Measurements from ENCODE around the gene C1QTNF1. TPM values are rescaled to one million over a fixed set of nuclear protein-coding genes. Genes with fewer than 3 reads are reported as not detected.

Gene C1QTNF1
- total RNA-seq, 3 donors from 2014 or later (not counting 1 experiment from before 2014, with no cell fraction given) = 0.20 to 0.28 TPM; not detected in 1

GRCh38 chr17:79043191-79043930 is 19.4 kb downstream of the C1QTNF1 start:
- no peak overlapping the region for H3K27ac Mint-ChIP-seq
- H3K4me1 ChIP-seq (ENCODE audit: control insufficient read depth, insufficient read depth, low read length) = no peaks in the 10 kb centered on the region

DNA sequence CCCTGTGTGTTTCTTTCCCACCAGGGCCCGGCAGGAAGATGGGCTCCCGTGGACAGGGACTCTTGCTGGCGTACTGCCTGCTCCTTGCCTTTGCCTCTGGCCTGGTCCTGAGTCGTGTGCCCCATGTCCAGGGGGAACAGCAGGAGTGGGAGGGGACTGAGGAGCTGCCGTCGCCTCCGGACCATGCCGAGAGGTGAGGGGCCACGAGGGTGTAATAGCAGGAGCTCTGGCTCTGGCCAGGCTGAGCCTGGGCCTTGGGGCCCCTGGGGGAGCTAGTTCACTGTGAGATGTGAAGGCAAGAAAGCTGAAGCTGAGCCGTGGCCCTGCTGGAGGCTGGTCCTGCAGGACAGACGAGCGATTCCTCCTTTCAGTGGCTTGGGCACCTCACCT is 20.0 kb downstream of the C1QTNF1 start:
- Histone ChIP-seq H3K27me3 (ENCODE audit: control insufficient read depth, insufficient read depth, low read length) (peaks cover 5% of the 10 kb centered on the region), H3K36me3 (ENCODE audit: control insufficient read depth, insufficient read depth, low read length) (no peaks in the 10 kb centered on the region), H3K9me3 (ENCODE audit: control insufficient read depth, insufficient read depth, low read length) (no peaks in the 10 kb centered on the region), H3K4me1 (ENCODE audit: control insufficient read depth, insufficient read depth, low read length) (no peaks in the 10 kb centered on the region), H3K27ac (ENCODE audit: low read length) (no peak overlapping the region), H3K4me3 (ENCODE audit: low read length) (no peak overlapping the region)
- no peak for TF ChIP-seq CTCF (IDR thresholded peaks at IDR 0.05)
- 86% methylated on average over 12 of the region's 12 CpGs for WGBS (ENCODE audit: insufficient coverage)
- H3K4me1 Mint-ChIP-seq = peaks cover 0 to 10% of the 10 kb centered on the region in 2 donors
- no peaks in the 10 kb centered on the region for H3K9me3 Mint-ChIP-seq
- peaks cover 7 to 15% of the 10 kb centered on the region in 2 donors for H3K27me3 Mint-ChIP-seq (ENCODE audit: low read depth in 2 of 2)
- no peak overlapping the region for H3K27ac Mint-ChIP-seq
- ATAC-seq (no peak), DNase-seq (no peak)
- no peak overlapping the region for H3K4me3 Mint-ChIP-seq
- H3K36me3 Mint-ChIP-seq = no peaks in the 10 kb centered on the region
- intact Hi-C loops (cut with micrococcal nuclease) = no loop called here

More at GRCh38 chr17:79043191-79043930, 19.4 kb downstream of the C1QTNF1 start:
- no peak for DNase-seq
- H3K36me3 ChIP-seq (ENCODE audit: control insufficient read depth, insufficient read depth, low read length) = no peaks in the 10 kb centered on the region
- no peaks in the 10 kb centered on the region for H3K36me3 Mint-ChIP-seq
- peaks cover 0 to 10% of the 10 kb centered on the region in 2 donors for H3K4me1 Mint-ChIP-seq
- no peak for ATAC-seq
- no peak overlapping the region for H3K4me3 Mint-ChIP-seq
- no peaks in the 10 kb centered on the region for H3K9me3 ChIP-seq (ENCODE audit: control insufficient read depth, insufficient read depth, low read length)
- no peak overlapping the region for H3K27ac ChIP-seq (ENCODE audit: low read length)
- H3K27me3 ChIP-seq (ENCODE audit: control insufficient read depth, insufficient read depth, low read length) = peaks cover 5% of the 10 kb centered on the region
- H3K4me3 ChIP-seq (ENCODE audit: low read length) = no peak overlapping the region
- TF ChIP-seq CTCF (IDR thresholded peaks at IDR 0.05) = no peak
- 95% methylated on average over 10 of the region's 10 CpGs for WGBS (ENCODE audit: insufficient coverage)
- peaks cover 7 to 15% of the 10 kb centered on the region in 2 donors for H3K27me3 Mint-ChIP-seq (ENCODE audit: low read depth in 2 of 2)
- intact Hi-C loops (cut with micrococcal nuclease) = no loop called here
- H3K9me3 Mint-ChIP-seq = no peaks in the 10 kb centered on the region

DNA sequence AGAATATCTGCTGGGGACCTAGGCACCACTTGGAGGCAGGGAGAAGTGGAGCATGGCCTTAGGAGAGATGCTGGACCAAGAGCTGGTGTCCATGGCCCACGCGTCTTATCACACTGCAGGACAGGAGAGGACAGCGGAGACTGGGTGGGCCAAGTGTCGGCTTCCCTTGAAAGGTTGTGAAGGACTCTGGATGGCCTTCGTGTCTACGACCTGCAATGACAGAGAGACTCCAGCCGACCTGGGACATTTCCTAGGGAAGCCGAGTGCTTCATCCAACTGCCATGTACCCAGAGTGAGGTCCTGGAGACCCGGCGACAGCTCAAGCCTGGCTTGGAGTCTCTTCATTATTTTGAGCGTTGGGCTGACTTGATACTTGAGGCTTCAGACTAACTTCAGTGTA is 20.5 kb downstream of the C1QTNF1 start:
- Histone ChIP-seq H3K27ac (ENCODE audit: low read length) (no peak overlapping the region), H3K4me3 (ENCODE audit: low read length) (no peak overlapping the region), H3K4me1 (ENCODE audit: control insufficient read depth, insufficient read depth, low read length) (no peaks in the 10 kb centered on the region), H3K9me3 (ENCODE audit: control insufficient read depth, insufficient read depth, low read length) (no peaks in the 10 kb centered on the region), H3K27me3 (ENCODE audit: control insufficient read depth, insufficient read depth, low read length) (peaks cover 5% of the 10 kb centered on the region), H3K36me3 (ENCODE audit: control insufficient read depth, insufficient read depth, low read length) (no peaks in the 10 kb centered on the region)
- H3K27me3 Mint-ChIP-seq (ENCODE audit: low read depth in 2 of 2) = peaks cover 7 to 15% of the 10 kb centered on the region in 2 donors
- no peak for TF ChIP-seq CTCF (IDR thresholded peaks at IDR 0.05)
- H3K4me1 Mint-ChIP-seq = peaks cover 0 to 10% of the 10 kb centered on the region in 2 donors
- no peak for ATAC-seq
- no peak for DNase-seq
- H3K27ac Mint-ChIP-seq = no peak overlapping the region
- H3K36me3 Mint-ChIP-seq = no peaks in the 10 kb centered on the region
- intact Hi-C loops (cut with micrococcal nuclease) = no loop called here
- no peaks in the 10 kb centered on the region for H3K9me3 Mint-ChIP-seq
- H3K4me3 Mint-ChIP-seq = no peak overlapping the region
- 91% methylated on average over 11 of the region's 11 CpGs for WGBS (ENCODE audit: insufficient coverage)
